ENCODE data around the gene SACS. TPM values are rescaled to one million over a fixed set of nuclear protein-coding genes. Genes with fewer than 3 reads are reported as not detected.
A peak's percentile ranks its signal among the peaks of the same experiment; 100 is the strongest.

Gene SACS
- total RNA-seq, 1 experiment from 2014 or later: 53.0 TPM

DNA sequence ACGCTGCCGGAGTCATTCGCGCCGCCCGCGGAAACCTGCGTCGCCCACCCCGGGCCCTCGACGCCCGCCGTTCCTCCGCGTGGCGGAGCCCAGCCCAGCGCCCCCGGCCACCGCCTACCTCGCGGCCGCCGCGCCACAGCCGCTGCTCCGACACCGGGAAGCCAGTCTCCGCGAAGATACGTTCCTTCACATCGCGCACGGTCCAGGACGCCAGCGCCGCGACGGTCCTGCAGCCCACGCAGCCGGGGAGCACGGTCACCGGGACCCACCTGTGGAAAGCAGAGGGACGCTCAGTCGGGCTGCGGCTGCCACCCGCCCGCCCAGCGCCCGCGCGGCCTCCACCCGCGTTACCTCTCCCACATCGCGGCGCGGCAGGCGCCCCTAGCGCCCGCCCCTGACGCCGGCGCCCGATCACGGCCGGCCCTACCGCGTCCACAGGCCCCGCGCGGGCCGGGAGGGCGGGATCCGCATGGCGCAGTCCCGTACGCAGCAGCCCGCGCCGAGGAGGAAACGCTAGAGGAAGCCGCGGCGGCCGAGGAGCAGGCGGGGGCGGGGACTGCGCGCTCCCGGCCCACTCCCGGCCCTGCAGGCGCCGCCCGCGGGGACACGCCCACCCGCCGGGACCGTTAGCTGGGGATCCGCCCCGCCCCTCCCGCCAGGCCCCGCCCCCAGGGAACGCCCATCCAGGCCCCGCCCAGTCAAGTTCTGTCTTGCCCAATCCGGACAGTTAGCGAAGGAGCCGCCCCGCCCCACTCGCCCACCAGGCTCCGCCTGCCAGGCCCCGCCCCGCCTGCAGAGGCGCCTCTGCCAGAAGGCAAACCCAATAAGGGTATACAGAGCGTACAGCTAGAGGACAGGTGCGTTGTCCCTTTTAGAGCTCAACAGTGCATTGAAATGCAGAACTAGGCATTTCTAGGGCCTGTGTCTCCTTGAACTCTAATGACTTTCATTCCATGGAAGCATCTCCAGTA lies 58.2 kb downstream of the SACS start:
- H3K23me2 ChIP-seq (ENCODE audit: insufficient read length, low read depth, low read length, poor library complexity, severe bottlenecking): no peaks in the 10 kb centered on the region
- no peak overlapping the region for H2BK20ac ChIP-seq (ENCODE audit: low read depth, low read length, poor library complexity, severe bottlenecking)
- no peak overlapping the region for H2BK12ac ChIP-seq (ENCODE audit: insufficient read length, low read depth, low read length)
- peaks cover 3% of the 10 kb centered on the region for H4K20me1 ChIP-seq (ENCODE audit: control insufficient read depth, insufficient read depth, insufficient read length)
- Mint-ChIP-seq H3K27me3 (ENCODE audit: low read depth) (no peaks in the 10 kb centered on the region; the same call in 1 of the 2 replicates), H3K27ac (no peak overlapping the region; a peak in 2 of 7 replicates), H3K9me3 (no peaks in the 10 kb centered on the region), H3K4me3 (peak overlapping the region; percentile 72 to 81), H3K4me1 (peaks cover 38 to 43% of the 10 kb centered on the region in 2 experiments), H3K36me3 (ENCODE audit: insufficient read depth in 1 of 3, low read depth in 3 of 3) (peaks cover 11 to 24% (median 22%) of the 10 kb centered on the region in 3 experiments; a peak in 6 of 7 replicates)
- no peaks in the 10 kb centered on the region for H3K9me3 ChIP-seq (ENCODE audit: control insufficient read depth, low read depth, low read length)
- no peak overlapping the region for H3K23ac ChIP-seq (ENCODE audit: insufficient read length, low read depth, low read length)
- H3K56ac ChIP-seq (ENCODE audit: insufficient read length, low read depth, low read length): no peak overlapping the region
- H4K8ac ChIP-seq (replicated peaks; ENCODE audit: insufficient read length, low read depth, low read length): no peak overlapping the region
- no peak overlapping the region for H3K27ac ChIP-seq (ENCODE audit: insufficient read length, low read depth, low read length)
- no peak overlapping the region for H2BK15ac ChIP-seq (ENCODE audit: low read depth, low read length)
- H3K79me2 ChIP-seq (ENCODE audit: insufficient read depth, low read length): peaks cover 3% of the 10 kb centered on the region; the same call in 1 of the 2 replicates
- no peak overlapping the region for H2BK5ac ChIP-seq (ENCODE audit: insufficient read length, low read length)
- H2BK120ac ChIP-seq (ENCODE audit: low read depth, low read length, poor library complexity, severe bottlenecking): no peak overlapping the region
- H3K14ac ChIP-seq (ENCODE audit: insufficient read depth, low read length): peak overlapping the region; percentile 55
- DNase-seq: peak; percentile 98
- H4K91ac ChIP-seq (ENCODE audit: insufficient read length, low read depth, low read length): no peak overlapping the region
- H3K79me1 ChIP-seq (ENCODE audit: insufficient read depth, low read depth, low read length, poor library complexity, severe bottlenecking): peaks cover 8% of the 10 kb centered on the region
- H3K27me3 ChIP-seq (ENCODE audit: insufficient read depth, low read length): no peaks in the 10 kb centered on the region
- H2AK5ac ChIP-seq (ENCODE audit: insufficient read length, low read length): no peak overlapping the region
- WGBS (ENCODE audit: extremely low coverage, insufficient read length, low lambda C conversion rate): no CpG with 5 or more reads among the region's 117 CpGs
- H3K4ac ChIP-seq (ENCODE audit: low read depth, low read length): no peak overlapping the region
- no peak overlapping the region for H2AFZ ChIP-seq (ENCODE audit: low read length)
- no peak overlapping the region for H3T11ph ChIP-seq (ENCODE audit: low read length)
- H3K9ac ChIP-seq (ENCODE audit: extremely low read depth, insufficient read length, low read length): peak overlapping the region; percentile 20
- peak overlapping the region; percentile 59 for H3K4me2 ChIP-seq (ENCODE audit: insufficient read depth, insufficient read length, low read length)
- H3K4me1 ChIP-seq (ENCODE audit: insufficient read depth, low read length): no peaks in the 10 kb centered on the region; the same call in 1 of the 2 replicates
- peak overlapping the region; percentile 79 for H3K18ac ChIP-seq (ENCODE audit: insufficient read length, low read depth, low read length)
- H4K5ac ChIP-seq (ENCODE audit: insufficient read length, low read depth, low read length): no peak overlapping the region
- TF ChIP-seq, protein P1, sequence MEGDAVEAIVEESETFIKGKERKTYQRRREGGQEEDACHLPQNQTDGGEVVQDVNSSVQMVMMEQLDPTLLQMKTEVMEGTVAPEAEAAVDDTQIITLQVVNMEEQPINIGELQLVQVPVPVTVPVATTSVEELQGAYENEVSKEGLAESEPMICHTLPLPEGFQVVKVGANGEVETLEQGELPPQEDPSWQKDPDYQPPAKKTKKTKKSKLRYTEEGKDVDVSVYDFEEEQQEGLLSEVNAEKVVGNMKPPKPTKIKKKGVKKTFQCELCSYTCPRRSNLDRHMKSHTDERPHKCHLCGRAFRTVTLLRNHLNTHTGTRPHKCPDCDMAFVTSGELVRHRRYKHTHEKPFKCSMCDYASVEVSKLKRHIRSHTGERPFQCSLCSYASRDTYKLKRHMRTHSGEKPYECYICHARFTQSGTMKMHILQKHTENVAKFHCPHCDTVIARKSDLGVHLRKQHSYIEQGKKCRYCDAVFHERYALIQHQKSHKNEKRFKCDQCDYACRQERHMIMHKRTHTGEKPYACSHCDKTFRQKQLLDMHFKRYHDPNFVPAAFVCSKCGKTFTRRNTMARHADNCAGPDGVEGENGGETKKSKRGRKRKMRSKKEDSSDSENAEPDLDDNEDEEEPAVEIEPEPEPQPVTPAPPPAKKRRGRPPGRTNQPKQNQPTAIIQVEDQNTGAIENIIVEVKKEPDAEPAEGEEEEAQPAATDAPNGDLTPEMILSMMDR (conservative IDR thresholded peaks at IDR 0.05): peak; percentile 23; the same call in 1 of the 3 replicates
